Spleen (tissue), 11 donors: ENCODE results near the gene COL6A3. TPM values are rescaled to one million over a fixed set of nuclear protein-coding genes. Genes with fewer than 3 reads are reported as not detected.

Experiments
- DNase-seq: peaks from one replicate; pipeline ENCODE4 v3.0.0-alpha.2; 2020
- H3K27ac ChIP-seq, 8 donors: fragments of 200-600 bp; sonication (generic) in 7 of 8; 1 replicate in 4 of 8; 2 replicates in 4 of 8; pipeline versions ENCODE4 v1.5.0 to v1.8.0; 2016 to 2021; ENCODE audit warnings: inconsistent platforms in 4 of 8, mild to moderate bottlenecking in 4 of 8, moderate library complexity in 1 of 8
- H3K27me3 ChIP-seq, 7 donors: fragments of 200-600 bp; sonication (generic) in 6 of 7; replicated peaks in 1 of 7; 1 replicate in 4 of 7; 2 replicates in 3 of 7; pipeline versions ENCODE4 v1.5.0 to v1.8.0; 2016 to 2021; ENCODE audit warnings: inconsistent platforms in 3 of 7, mild to moderate bottlenecking in 1 of 7
- H3K36me3 ChIP-seq, 6 donors: fragments of 200-600 bp; sonication (generic) in 5 of 6; 1 replicate in 4 of 6; 2 replicates in 2 of 6; pipeline versions ENCODE4 v1.5.0 to v1.8.0; 2016 to 2021; ENCODE audit warnings: inconsistent platforms in 2 of 6
- H3K4me1 ChIP-seq, 6 donors: fragments of 200-600 bp; sonication (generic) in 5 of 6; 1 replicate in 3 of 6; 2 replicates in 3 of 6; pipeline versions ENCODE4 v1.5.0 to v1.8.0; 2016 to 2021; ENCODE audit warnings: inconsistent platforms in 3 of 6
- H3K4me3 ChIP-seq, 8 donors: fragments of 200-600 bp; sonication (generic) in 7 of 8; 1 replicate in 4 of 8; 2 replicates in 4 of 8; pipeline versions ENCODE4 v1.5.0 to v1.8.0; 2016 to 2021; ENCODE audit warnings: inconsistent platforms in 4 of 8, mild to moderate bottlenecking in 4 of 8, moderate library complexity in 2 of 8
- H3K9me3 ChIP-seq, 8 donors: fragments of 200-600 bp; sonication (generic) in 7 of 8; 1 replicate in 4 of 8; 2 replicates in 4 of 8; pipeline versions ENCODE4 v1.5.0 to v1.8.0; 2016 to 2021; ENCODE audit warnings: inconsistent platforms in 4 of 8
- CTCF ChIP-seq, 11 experiments: fragments of 200-600 bp in 7 of 11; fragments of 450-650 bp in 4 of 11; sonication (generic) in 4 of 11; IDR thresholded peaks in 8 of 11; conservative IDR thresholded peaks in 3 of 11; 1 replicate in 7 of 11; 2 replicates in 4 of 11; pipeline versions ENCODE4 v1.4.0 to v1.8.0; 2016 to 2021; ENCODE audit warnings: antibody characterized with exemption in 11 of 11, inconsistent platforms in 4 of 11, mild to moderate bottlenecking in 1 of 11
- POLR2A ChIP-seq, 3 donors: fragments of 450-650 bp; IDR thresholded peaks; one replicate each; pipeline ENCODE4 v1.5.1; 2017; ENCODE audit warnings: antibody characterized with exemption in 3 of 3, mild to moderate bottlenecking in 1 of 3
- POLR2AphosphoS5 ChIP-seq, 3 donors: sonication (generic); formaldehyde crosslinking; IDR thresholded peaks; one replicate each; pipeline ENCODE4 v1.5.1; 2017; ENCODE audit warnings: antibody characterized with exemption in 3 of 3
- WGBS, 5 donors: extraction: QIAGEN DNeasy Blood & Tissue Kit in 3 of 5; methylation state at CpG; one replicate each; pipeline versions ENCODE4 v1.1.5 to v1.1.7; 2013 to 2018; 5-methylcytosine and 5-hydroxymethylcytosine counted together
- intact Hi-C: fragments of 100-400 bp; cut with DNase I; formaldehyde crosslinking; loops from one replicate; pipeline ENCODE4 v1.15.0; 2023; ENCODE audit warnings: low total_unique reads
- polyA plus RNA-seq, 3 donors: library from polyadenylated mRNA; stranded (reverse); fragments of 200-250 nt; gene quantifications; one replicate each; pipeline ENCODE4 v1.2.1, GENCODE V29; 2013
- total RNA-seq, 7 donors: library from RNA; depleted of rRNA in 3 of 7; stranded (reverse); fragments of >200 nt in 3 of 7; fragmentation: NEBNext Ultra II Directional in 4 of 7; extraction: Animal tissue kit (Norgen Biotek cat#: 25700) in 4 of 7; gene quantifications; one replicate each; pipeline versions ENCODE4 v1.1.0 to v1.2.1, GENCODE V29; 2016 to 2021
- donor health status: healthy with polysubstance abuse.
- donor health status: DM: no; HTN: no; CAD: no; lungs with moderate emphysema.
- donor health status: DM: no; HTN: no; CAD: no.
- donor health status: Bipolar disorder and iron deficiency.
- donor health status: healthy.
- donor health status: DM: no; HTN: no; CAD: no.
- donor health status: DM: yes; HTN: yes; CAD: no.

The COL6A3 gene
- total and polyA plus RNA-seq, 10 donors = 8.3 to 146 (median 65.4) TPM

GRCh38 chr2:237351796-237352195 lies 62.2 kb downstream of the COL6A3 start:
- Histone ChIP-seq H3K4me3 (no peak overlapping the region), H3K4me1 (no peaks in the 10 kb centered on the region), H3K36me3 (peaks cover 0 to 12% (median 0%) of the 10 kb centered on the region in 6 donors), H3K27me3 (peaks cover 0 to 25% (median 0%) of the 10 kb centered on the region in 7 donors), H3K9me3 (no peaks in the 10 kb centered on the region), H3K27ac (no peak overlapping the region)
- 78 to 91% (median 83%) methylated on average over 4 of the region's 4 CpGs for whole genome bisulfite sequencing, 5 donors
- DNase-seq = no peak
- TF ChIP-seq CTCF (IDR thresholded peaks at IDR 0.05 in 8 of 11, conservative IDR thresholded peaks at IDR 0.05 in 3 of 11) = no peak
- TF ChIP-seq POLR2A (IDR thresholded peaks at IDR 0.05) = no peak
- no peak for TF ChIP-seq POLR2AphosphoS5 (IDR thresholded peaks at IDR 0.05)
- intact Hi-C loops = no loop called here

- 69 to 74% (median 73%) methylated on average over 8 of the region's 8 CpGs for WGBS, 5 donors
- H3K27ac ChIP-seq = no peak overlapping the region
Measured at GRCh38 chr2:237351046-237351445, 62.9 kb downstream of the COL6A3 start.

GRCh38 chr2:237350597-237350996 lies 63.4 kb downstream of the COL6A3 start:
- H3K4me1 ChIP-seq = no peaks in the 10 kb centered on the region
- WGBS, 5 donors = 83 to 89% (median 88%) methylated on average over 6 of the region's 6 CpGs
- intact Hi-C loops = no loop called here
- DNase-seq = no peak
- no peaks in the 10 kb centered on the region for H3K9me3 ChIP-seq
- peaks cover 0 to 21% (median 0%) of the 10 kb centered on the region in 7 donors for H3K27me3 ChIP-seq
- no peak overlapping the region for H3K27ac ChIP-seq
- H3K36me3 ChIP-seq = peaks cover 0 to 9% (median 0%) of the 10 kb centered on the region in 6 donors
- no peak overlapping the region for H3K4me3 ChIP-seq
- TF ChIP-seq POLR2AphosphoS5 (IDR thresholded peaks at IDR 0.05) = no peak
- TF ChIP-seq POLR2A (IDR thresholded peaks at IDR 0.05) = no peak

More at GRCh38 chr2:237351046-237351445, 62.9 kb downstream of the COL6A3 start:
- Histone ChIP-seq H3K4me1 (no peaks in the 10 kb centered on the region), H3K36me3 (peaks cover 0 to 12% (median 0%) of the 10 kb centered on the region in 6 donors), H3K4me3 (no peak overlapping the region), H3K27me3 (peaks cover 0 to 21% (median 0%) of the 10 kb centered on the region in 7 donors), H3K9me3 (no peaks in the 10 kb centered on the region)
- no peak for TF ChIP-seq POLR2A (IDR thresholded peaks at IDR 0.05)
- TF ChIP-seq POLR2AphosphoS5 (IDR thresholded peaks at IDR 0.05) = no peak
- TF ChIP-seq CTCF (IDR thresholded peaks at IDR 0.05 in 8 of 11, conservative IDR thresholded peaks at IDR 0.05 in 3 of 11) = no peak
- DNase-seq = no peak
- intact Hi-C loops = no loop called here

- 85 to 93% (median 91%) methylated on average over 11 of the region's 11 CpGs for WGBS, 5 donors
- Histone ChIP-seq H3K27me3 (peaks cover 0 to 21% (median 0%) of the 10 kb centered on the region in 7 donors), H3K4me3 (no peak overlapping the region), H3K4me1 (no peaks in the 10 kb centered on the region), H3K27ac (no peak overlapping the region), H3K36me3 (peaks cover 0 to 12% (median 0%) of the 10 kb centered on the region in 6 donors), H3K9me3 (no peaks in the 10 kb centered on the region)
- DNase-seq = no peak
- TF ChIP-seq POLR2AphosphoS5 (IDR thresholded peaks at IDR 0.05) (no peak), POLR2A (IDR thresholded peaks at IDR 0.05) (no peak), CTCF (IDR thresholded peaks at IDR 0.05 in 8 of 11, conservative IDR thresholded peaks at IDR 0.05 in 3 of 11) (no peak)
- intact Hi-C loops = no loop called here
Measured at GRCh38 chr2:237350070-237350469, 63.9 kb downstream of the COL6A3 start.
